Omental fat pad (tissue), 4 donors: ENCODE measurements around the gene STK32A. TPM values are rescaled to one million over a fixed set of nuclear protein-coding genes. Genes with fewer than 3 reads are reported as not detected.

ENCODE experiments used
- ATAC-seq: fragments of 150-250 bp; one replicate; pipeline ENCODE4 v1.9.1; 2016; ENCODE audit warnings: mild to moderate bottlenecking, moderate library complexity; ENCODE audit not compliant: low FRiP score
- DNase-seq: peaks from one replicate; pipeline ENCODE4 v3.0.0-alpha.2; 2019; ENCODE audit warnings: low spot score
- CTCF ChIP-seq, 3 donors: fragments of 450-650 bp; IDR thresholded peaks; one replicate each; pipeline ENCODE4 v1.5.1; 2016 to 2017; ENCODE audit warnings: antibody characterized with exemption in 3 of 3, mild to moderate bottlenecking in 3 of 3, moderate library complexity in 2 of 3
- total RNA-seq, 4 donors: library from RNA; depleted of rRNA; stranded (reverse); fragments of >200 nt; gene quantifications; one replicate each; pipeline ENCODE4 v1.1.0, GENCODE V29; 2016

Gene STK32A
- 10 to 100 TPM in 1 of 4 donors, 1 to 10 TPM in 2, under 1 TPM in 1; 0.48 to 12.3 (median 4.9) TPM for total RNA-seq

GRCh38 chr5:147234825-147235635, at the start of gene STK32A:
Gene STK32A (plus strand): TSS chr5:147235026. CDS start chr5:147239635, 4,609 bp downstream.
- peak; percentile 94 for ATAC-seq
- DNase-seq, result no peak
- no peak for TF ChIP-seq CTCF (IDR thresholded peaks at IDR 0.05)

- no peak for TF ChIP-seq CTCF (IDR thresholded peaks at IDR 0.05)
- no peak for DNase-seq
- no peak for ATAC-seq
Observed at GRCh38 chr5:147187099-147187540, 47.7 kb upstream of the STK32A start.

GRCh38 chr5:147188200-147189108, 46.4 kb upstream of the STK32A start:
- no peak for ATAC-seq
- DNase-seq, result no peak
- TF ChIP-seq CTCF (IDR thresholded peaks at IDR 0.05), result peak in 2 of 3 donors; percentile 45 to 53

- TF ChIP-seq CTCF (IDR thresholded peaks at IDR 0.05), result no peak
- DNase-seq, result no peak
- ATAC-seq, result no peak
Observed at GRCh38 chr5:147189109-147189424, 45.8 kb upstream of the STK32A start.

GRCh38 chr5:147190331-147190730, 44.5 kb upstream of the STK32A start:
- ATAC-seq, result no peak
- no peak for DNase-seq
- no peak for TF ChIP-seq CTCF (IDR thresholded peaks at IDR 0.05)

- no peak for TF ChIP-seq CTCF (IDR thresholded peaks at IDR 0.05)
- ATAC-seq, result no peak
- no peak for DNase-seq
Observed at GRCh38 chr5:147193123-147193522, 41.7 kb upstream of the STK32A start.
